NCI-H2171 treated with DMSO at 0.1 percent for 48 hours (cell line): Measurements from ENCODE around the gene RAD21L1.

Experiments used
- DNase-seq: peaks from one replicate; lab custom pipeline; 2025; lab: John Stamatoyannopoulos, UW

The RAD21L1 gene

DNA sequence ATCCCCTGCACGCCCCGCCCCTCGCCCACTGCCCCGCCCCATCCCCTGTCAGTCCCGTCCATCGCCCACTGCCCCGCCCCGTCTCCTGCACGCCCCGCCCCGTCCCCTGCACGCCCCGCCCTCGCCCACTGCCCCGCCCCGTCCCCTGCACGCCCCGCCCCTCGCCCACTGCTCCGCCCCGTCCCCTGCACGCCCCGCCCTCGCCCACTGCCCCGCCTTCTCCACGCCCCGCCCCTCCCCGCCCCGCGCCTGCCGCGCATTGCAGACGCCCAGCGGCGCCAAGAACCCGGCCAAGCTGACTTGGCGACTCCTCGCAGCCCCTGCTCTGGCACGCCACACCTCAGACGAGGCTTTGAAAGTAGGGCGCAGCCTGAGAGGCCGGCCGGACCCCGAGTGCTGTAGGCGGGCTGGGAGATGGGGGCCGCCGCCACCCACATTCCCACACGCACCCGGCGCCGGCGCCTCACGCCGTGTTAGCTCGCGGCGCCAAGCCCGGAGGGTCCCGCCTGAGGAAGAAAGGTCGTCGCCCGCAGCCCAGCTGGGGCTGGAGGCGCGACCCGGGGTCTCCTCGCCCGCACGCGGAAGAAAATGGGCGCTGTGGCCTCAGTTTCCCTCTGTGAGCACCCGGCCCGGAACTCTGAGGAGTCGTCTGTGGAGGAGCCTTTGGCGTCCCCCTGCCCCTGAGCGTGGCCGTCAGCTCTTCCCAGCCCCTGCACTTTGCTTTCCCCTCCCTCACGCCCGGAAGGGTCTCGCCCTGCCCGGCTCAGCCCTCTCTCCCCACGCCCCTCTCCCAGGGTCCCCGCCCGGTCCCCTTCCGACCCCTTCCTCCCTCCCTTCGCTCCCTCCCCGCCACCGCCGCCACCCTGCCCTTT lies at the start of gene RAD21L1:
RAD21L1 (plus strand) TSS at position 262 of the 872 bp plus-strand sequence. CDS start 2,410 bp downstream, outside the sequence.
- peak; percentile 75 for DNase-seq

DNA sequence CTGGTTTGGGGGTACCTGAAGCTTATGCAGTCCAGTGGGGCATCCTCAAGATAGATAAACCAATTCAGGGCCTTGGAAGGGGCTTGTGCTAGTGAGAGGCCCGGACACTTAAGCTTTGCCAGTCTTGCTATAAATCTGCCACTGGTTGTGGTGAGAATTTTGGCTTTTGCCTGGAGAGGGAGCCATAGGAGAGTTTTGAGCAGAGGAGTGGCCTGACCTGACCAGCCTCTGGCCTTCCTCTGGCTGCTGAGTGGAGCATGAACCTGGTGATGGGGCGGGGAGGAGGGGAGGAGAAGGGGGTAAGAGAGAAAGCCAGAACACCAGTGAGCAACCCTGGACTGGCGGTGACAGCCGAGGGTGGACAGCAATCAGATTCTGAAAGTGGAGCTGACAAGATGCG lies 48.2 kb upstream of the RAD21L1 start:
- no peak for DNase-seq

DNA sequence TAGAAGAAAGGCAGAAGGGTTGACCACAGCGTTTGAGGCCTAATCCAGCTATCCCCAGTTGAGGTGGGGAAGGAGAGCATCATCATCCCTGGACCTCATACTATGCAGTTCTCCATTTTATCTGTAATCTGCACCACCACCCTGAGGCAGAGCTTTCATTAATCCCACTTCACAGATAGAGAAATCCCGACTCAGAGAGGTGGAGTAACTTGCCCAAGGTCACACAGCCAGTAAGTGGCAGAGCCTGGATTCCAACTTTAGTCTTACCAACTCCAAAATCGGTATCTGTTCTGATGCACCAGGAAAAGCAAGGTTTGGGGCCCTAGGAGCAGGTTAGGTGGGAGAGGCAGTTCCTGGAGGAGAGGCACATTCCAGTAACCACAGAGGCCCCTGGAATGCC lies 47.7 kb upstream of the RAD21L1 start:
- DNase-seq, result no peak

DNA sequence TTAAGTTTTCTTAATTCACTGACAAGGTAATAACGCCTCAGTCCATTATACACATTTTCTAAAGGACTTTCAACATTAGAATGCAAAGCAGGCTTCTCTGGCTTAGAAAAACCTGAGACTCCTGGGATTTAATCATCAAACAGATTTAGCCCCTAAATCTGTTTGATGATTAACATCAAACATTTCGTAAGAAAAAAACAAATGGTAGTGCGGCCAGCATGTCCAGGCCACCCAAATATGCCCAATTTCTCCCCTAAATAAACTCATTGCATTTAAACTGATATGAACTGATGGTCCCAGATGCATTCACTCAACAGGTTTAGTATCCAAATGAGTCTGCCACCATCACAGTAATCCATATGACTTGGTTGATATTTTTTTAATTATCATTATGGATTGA lies 47.2 kb upstream of the RAD21L1 start:
- DNase-seq, result no peak

DNA sequence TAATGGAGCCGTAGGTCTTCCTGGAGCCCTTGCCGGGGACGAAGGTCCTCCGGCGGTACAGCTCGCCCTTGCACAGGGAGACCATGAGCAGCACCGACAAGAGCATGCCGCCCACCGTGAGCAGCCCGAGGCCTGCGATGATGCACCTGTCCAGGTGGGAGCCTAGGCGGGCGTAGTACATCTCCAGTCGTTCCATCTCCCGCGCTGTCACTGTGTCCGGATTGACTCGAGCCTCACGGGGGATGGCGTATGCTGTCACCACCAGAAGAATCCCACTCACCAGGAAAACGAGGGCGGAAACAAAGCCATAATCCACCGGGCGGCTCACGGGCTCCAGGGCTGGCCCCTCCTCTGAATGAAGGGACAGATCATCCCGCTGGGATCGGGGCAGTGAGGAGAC lies 44.9 kb upstream of the RAD21L1 start:
- no peak for DNase-seq

DNA sequence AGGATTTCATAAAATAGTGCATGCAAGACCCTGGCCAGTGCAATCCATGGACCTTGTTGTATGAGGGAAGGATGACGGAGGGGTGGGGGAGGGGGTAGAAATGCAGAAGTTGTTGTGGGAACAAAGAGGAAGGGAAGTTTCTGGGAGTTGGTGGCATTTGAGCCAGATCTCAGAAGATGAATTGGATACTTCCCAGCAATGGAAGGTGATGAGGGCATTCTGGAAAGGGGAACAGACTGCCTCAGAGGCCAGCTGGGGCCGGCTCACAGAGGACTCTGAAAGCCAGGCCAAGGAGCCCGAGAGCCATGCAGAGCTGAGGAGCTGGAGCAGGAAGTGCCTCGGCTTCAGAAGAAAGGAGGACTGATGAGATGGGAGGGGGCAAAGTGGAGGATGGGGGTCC lies 43.7 kb upstream of the RAD21L1 start:
- no peak for DNase-seq

DNA sequence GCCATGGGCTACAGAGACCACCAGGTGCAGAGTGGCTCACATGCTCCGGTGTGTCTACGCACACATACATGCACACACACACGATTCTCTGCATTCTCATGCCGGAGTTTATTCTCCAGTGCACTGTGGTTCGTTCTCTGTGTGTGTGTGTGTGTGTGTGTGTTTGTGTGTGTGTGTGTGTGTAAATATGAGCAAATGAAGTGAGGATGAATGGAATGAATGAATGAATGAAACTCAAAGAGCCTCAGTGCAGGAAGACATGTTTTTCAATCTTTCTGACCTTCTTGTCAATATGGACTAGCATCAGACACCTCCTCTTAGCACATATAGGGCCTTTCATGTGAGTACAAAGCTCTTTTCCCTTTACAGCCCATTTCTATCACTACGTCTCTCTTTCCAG lies 42.7 kb upstream of the RAD21L1 start:
- no peak for DNase-seq

DNA sequence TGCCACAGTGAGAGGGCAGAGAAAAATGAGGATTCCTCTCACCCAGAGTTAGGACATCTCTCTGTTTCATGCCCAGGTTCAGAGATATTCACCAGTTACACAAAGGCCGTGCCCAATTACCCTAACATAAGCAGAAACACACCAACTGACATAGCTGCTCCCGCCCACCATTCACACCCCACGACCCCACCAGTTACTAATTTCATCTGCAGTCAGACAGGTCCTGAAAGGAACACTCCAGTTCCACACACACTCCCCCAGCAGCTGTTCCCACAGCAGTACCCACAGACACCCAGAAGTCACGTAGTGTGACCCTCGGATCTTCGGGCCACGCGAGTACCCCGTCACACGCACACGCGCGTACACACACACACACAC lies 41.6 kb upstream of the RAD21L1 start:
- DNase-seq, result no peak

DNA sequence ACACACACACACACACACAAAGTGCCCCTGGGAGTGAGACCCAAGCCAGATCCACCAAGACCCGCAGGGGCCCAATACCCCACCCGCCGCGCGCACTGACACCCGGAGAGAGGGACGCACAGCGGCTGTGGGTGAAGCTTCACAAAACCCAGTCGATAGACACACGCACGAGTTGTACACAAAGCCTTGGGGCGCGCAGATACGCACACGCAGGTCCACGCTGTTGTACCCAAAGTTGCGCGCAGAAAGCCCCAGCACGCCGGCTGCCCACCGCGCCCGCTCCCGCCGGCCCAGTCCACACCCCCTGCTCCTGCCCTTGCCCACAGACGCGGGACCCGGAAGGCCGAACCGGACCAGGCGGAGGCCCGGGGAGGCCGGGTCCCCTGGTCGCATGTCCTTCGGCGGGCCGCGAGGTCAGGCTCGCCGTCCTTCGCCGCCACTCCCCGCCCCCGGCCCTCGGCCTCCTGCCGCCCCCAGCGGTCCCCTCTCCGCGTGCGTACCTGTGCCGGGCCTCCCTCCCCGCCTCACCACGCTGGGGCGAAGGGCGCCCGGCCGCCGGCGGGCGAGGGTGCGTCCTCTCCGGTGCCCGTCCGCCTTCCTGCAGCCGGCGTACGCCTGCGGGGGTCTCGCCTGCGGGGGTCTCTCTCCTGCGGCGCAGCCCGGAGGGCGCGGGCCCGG lies 41.1 kb upstream of the RAD21L1 start, which contains the start of gene TMEM74B:
TMEM74B (minus strand) TSS at position 344 of the 678 bp plus-strand sequence. CDS start 1,180 bp downstream, outside the sequence.
- no peak for DNase-seq

DNA sequence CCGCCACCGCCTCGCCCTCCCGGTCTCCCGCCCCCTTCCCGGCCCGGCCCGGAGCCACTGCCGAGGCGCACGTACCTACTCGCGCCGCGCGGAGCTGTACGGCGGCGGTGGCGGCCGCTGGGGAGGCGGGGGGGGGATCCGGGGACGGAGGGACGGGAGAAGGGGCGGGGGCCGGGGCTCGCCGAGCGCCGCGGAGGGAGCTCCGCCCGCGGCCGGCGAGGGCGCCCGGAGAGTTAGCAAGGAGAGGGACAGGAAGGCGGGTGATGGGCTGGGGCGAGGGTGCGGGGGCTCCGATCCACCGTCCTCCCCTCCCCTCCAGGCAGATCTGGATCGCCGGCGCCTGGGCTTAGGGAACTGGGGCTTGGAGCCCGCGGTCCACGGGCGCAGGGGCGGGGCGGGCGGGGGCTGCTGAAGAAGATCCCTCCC lies 40.5 kb upstream of the RAD21L1 start:
- peak; percentile 32 for DNase-seq

DNA sequence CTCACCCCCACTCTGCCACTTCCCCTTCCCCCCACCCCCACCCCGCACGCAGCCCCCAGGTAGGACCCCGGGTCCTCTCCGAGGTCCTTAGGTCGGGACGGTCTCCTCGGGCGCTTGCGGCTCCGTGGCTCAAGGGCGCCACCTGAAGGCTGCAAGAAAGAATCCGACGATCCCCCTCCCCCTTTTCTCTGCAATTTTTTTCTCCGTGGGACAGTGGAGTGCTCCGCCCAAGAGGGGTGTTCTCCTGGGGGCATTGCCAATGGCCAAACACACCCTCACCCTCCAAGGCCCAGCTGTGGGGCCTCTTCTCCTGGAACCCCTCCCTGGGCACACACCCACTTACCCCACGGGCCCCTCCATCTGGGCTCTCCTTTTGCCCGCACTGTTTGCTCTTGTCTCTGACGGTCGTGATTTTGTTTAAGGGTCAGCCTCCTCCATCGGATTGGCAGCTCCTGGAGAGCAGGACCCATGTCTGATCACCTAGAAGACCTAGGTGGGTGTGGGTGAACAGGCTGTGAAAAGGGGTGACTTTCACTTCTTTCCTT lies 40.0 kb upstream of the RAD21L1 start:
- peak; percentile 73 for DNase-seq

DNA sequence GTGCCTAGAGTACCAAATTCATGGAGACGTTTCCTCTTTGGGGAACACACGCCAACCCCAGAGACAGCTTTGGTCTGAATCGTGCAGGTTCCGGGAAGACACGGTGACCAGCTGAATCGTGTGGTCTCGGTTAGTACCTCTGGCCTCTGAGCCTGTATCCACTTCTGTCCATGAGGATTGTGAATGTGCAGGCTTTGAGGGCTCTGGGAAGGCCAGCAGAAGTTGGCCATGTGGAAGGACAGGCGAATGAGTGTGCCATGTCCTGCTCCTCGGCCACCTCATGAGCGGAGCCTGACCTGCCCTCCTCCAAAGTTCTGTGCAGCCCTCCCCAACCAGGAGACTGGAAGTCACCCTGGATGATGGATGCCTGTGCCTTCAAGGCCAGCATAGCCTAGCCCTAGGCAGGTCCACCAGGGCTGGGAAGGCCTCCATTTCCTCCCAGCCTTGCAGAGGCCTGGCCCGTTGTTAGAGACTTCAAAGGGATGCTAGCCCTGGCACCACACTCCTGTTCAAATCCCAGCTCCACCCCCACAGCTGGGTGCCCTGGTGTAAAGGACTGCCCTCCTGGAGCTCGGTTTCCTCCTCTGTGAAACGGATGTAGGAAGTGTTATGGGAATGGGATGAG lies 39.4 kb upstream of the RAD21L1 start:
- no peak for DNase-seq

DNA sequence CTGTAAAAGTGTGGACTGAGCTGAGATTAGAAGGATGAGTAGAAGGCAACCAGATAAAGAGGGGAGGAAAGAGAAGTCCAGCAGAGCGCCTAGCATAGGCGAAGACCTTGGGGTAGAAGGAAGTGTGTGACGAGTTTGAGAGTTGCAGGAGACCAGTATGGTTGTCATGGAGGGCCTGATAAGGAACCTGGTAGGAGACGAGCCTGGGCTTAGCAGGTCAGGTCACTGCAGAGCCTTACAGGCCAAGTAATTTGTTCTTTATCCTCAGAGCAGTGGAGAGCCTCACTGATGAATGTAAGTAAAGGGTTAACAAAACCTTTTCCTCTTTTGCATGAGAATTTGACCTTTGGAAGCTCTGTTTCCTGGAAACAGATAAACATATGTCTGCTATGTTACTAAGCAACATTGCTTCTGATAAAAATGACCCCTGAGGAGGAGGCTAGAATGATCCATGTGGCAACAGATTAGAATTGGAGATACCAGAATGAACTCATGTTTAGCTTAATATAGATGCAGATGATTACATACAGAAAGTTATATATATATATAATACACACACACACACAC lies 38.2 kb upstream of the RAD21L1 start:
- no peak for DNase-seq

DNA sequence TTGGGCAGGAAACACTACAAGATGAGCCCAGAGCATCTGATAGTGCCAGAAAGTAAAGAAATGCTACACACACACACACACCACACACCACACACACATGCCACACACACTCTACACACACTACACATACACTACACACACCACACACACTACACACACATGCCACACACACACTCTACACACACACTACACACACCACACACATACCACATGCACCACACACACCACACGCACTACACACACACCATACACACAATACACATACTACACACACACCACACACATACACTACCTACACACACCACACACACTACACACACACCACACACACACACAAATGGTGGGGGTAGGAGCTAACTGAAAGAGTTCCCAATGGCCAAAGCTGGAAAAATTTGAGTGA lies 37.5 kb upstream of the RAD21L1 start:
- no peak for DNase-seq

DNA sequence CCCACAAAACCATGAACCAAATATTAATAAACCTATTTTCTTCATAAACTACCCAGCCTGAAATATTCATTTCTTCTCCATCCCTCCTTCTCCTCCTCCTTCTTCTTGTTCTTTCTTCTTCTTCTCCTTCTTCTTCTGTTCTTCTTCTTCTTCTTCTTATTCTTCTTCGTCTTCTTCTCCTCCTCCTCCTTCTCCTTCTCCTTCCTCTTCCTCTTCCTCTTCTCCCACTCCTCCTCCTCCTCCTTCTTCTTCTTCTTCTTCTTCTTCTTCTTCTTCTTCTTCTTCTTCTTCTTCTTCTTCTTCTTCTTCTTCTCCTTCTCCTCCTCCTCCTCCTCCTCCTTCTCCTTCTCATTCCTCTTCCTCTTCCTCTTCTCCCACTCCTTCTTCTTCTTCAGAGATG lies 36.0 kb upstream of the RAD21L1 start:
- no peak for DNase-seq

DNA sequence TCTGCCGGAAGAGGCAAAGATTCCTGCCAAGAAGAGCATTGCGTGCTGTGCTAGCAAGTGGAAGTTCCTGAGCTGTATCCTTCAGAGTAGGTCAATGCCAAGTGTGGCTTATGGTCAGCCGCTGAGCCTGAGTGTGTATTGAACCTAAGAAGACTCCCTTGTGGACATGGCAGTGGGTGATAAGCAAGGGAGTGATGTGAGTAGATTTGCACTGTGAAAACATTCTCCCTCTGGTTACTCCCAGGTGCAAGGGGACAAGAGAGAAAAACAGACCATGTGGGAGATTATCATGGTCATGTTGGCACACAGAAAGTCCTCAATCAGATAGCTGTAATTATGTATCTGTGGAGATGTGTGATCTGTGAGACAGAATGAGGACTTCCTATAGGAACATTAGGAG lies 35.0 kb upstream of the RAD21L1 start:
- DNase-seq, result no peak

DNA sequence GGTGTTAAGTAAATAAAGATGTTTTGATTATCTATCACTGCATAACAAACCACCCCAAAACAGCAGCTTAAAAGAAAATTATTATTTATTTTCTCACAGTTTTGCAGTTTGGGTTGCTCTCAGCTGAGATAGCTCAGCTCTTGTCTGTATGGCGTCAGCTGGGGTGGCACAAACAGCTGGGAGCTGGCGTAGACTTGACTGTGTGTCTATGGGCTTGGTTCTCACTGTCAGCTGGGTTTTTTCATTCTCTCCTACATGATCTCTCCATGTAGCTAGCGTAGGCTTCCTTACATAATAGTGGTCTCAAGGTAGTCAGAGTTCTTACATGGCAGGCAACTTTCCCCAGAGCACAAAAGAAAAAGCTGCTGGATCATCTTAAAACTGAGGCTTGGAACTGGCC lies 34.5 kb upstream of the RAD21L1 start:
- DNase-seq, result no peak

DNA sequence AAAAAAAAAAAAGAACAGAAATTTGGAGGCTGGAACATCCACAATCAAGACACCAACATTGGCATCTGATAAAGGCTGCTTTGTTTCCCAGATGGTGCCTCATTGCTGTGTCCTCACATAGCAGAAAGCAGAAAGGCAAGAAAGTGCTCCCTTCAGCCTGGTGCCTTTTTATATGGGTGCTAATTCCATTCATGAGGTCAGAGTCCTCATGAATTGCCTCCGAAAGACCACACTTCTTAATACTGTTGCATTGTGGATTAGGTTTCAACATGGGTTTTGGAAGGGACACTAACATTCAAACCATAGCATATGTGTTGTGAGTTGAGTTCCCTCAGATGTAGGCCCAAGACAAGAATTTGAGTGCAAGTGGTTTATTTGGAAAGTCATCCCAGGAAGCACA lies 30.6 kb upstream of the RAD21L1 start:
- DNase-seq, result no peak

DNA sequence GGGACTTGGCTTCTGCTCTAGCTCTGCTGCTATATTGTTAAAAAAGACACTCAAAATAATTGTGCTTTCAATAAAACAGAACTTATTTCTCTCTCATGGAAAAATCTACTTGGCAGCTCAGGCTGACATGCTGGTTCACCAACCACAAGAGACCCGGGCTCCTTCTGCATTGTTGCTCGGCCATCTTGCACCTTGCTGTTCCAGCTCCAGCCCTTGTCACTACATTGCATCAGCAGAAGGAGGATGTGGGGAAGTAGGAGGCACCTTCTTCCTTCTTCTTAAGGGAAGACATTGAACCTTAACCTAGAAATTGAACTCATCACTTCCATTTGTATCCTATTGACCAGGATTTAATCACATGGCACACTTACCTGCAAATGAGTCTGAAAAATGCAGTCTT lies 29.2 kb upstream of the RAD21L1 start:
- DNase-seq, result no peak

DNA sequence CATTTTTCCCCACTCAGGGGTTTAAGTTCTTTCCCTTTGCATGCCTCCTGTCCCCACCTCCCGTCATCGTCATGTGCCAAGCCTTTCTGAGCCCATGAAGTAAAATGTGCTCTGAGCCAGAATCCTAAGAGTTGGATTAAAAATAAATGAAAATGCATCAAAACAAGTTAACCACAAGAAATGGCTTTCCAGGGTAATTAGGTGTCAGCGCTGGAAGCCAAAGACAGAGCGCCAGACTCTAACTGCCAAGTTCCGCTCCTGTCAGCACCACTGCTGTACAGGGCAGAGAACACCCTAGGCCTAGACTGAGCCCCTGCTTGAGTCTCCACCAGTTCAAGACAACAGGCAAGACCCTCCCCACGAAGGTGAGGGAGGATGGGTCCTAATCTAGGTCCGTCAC lies 28.0 kb upstream of the RAD21L1 start:
- DNase-seq, result no peak

DNA sequence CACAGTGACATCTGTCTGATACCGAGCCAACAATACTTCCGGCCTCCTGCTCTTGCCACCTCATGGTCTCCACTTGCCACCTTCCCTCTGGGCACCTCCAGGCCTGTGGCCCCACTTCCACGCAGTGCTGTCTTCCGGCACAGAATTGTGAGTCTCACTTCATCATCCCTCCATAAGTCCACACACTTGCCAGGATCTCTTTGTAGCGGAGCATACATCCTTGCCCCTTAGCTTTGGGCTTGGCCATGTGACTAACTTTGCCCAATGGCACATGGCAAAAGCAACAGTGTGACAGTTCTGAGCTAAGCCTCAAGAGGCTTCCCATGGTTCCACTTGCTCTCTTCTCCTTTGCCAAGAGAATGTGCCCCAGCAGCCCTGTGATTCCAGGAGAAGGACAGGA lies 27.1 kb upstream of the RAD21L1 start:
- no peak for DNase-seq

DNA sequence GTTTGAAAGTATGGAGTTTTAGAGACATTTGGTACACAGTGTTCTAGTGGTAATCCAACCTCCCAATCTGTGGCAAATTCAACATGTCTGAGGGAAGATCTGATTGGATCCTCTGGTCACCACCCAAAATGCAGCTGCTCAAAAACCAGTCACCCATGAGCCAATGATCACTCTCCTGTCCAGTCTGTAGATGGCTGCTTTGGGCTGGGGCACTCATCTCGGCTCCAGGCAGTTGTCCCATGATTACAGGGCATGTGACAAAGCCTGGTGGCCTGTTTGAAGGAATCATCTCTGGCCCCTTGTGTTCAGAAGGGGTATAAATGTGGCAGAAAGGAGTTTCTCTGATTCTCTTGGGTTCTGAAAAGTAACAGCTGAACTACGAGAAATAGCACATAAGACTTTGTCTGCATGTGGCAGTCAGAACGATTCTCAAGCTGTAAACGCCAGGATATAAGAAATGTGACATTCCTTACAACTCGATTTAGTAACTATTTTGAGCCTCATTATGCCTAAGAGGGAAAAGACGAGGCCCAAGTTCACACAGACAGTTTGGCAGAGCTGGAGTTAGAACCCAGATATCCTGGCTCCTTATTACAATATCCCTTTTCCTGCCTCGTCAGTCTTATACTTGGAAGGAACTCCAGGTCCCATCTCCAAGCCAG lies 26.5 kb upstream of the RAD21L1 start:
- DNase-seq, result no peak
